ENCODE data around the gene OSBPL5. TPM values are rescaled to one million over a fixed set of nuclear protein-coding genes. Genes with fewer than 3 reads are reported as not detected.

OSBPL5 gene
- total and polyA plus RNA-seq, 2 donors (not counting 1 experiment from before 2014, with no cell fraction given), result 12.4 to 49.0 TPM

GRCh38 chr11:3166268-3167142, 1.4 kb upstream of the OSBPL5 start:
- Histone ChIP-seq H3K36me3 (ENCODE audit: control insufficient read depth, insufficient read depth, low read length) (no peaks in the 10 kb centered on the region), H3K9me3 (ENCODE audit: control insufficient read depth, insufficient read depth, low read depth, low read length) (no peaks in the 10 kb centered on the region), H3K27ac (ENCODE audit: insufficient read depth, low read length) (no peak overlapping the region), H3K27me3 (ENCODE audit: control insufficient read depth, insufficient read depth, low read length) (no peaks in the 10 kb centered on the region), H2AFZ (ENCODE audit: low read length) (no peak overlapping the region), H3K4me2 (ENCODE audit: extremely low read depth, insufficient read depth, low read length) (no peak overlapping the region), H3K9ac (ENCODE audit: insufficient read depth, low read length) (no peak overlapping the region), H3K4me1 (ENCODE audit: control insufficient read depth, extremely low read depth, insufficient read depth, low read length) (peaks cover 20% of the 10 kb centered on the region), H3K4me3 (replicated peaks in 1 of 4; ENCODE audit: control extremely low read depth in 1 of 4, insufficient read depth in 1 of 4, low read depth in 3 of 4, low read length in 4 of 4) (no peak overlapping the region), H3K79me2 (ENCODE audit: control insufficient read depth, insufficient read depth, low read length) (peaks cover 32% of the 10 kb centered on the region), H4K20me1 (ENCODE audit: control insufficient read depth, extremely low read depth, insufficient read depth, low read length) (no peaks in the 10 kb centered on the region)
- TF ChIP-seq CTCF (conservative IDR thresholded peaks at IDR 0.05 in 1 of 2, IDR thresholded peaks at IDR 0.05 in 1 of 2; ENCODE audit: low read depth in 1 of 2, low read length in 2 of 2) (no peak), EZH2 (IDR thresholded peaks at IDR 0.05; ENCODE audit: low read length, missing control alignments) (no peak)
- no peak for DNase-seq (ENCODE audit: low read depth in 2 of 2)

- Histone ChIP-seq H3K4me1 (ENCODE audit: control insufficient read depth, extremely low read depth, insufficient read depth, low read length) (peaks cover 24% of the 10 kb centered on the region), H3K36me3 (ENCODE audit: control insufficient read depth, insufficient read depth, low read length) (no peaks in the 10 kb centered on the region), H3K4me3 (replicated peaks in 1 of 4; ENCODE audit: control extremely low read depth in 1 of 4, insufficient read depth in 1 of 4, low read depth in 3 of 4, low read length in 4 of 4) (no peak overlapping the region), H4K20me1 (ENCODE audit: control insufficient read depth, extremely low read depth, insufficient read depth, low read length) (no peaks in the 10 kb centered on the region), H3K4me2 (ENCODE audit: extremely low read depth, insufficient read depth, low read length) (no peak overlapping the region), H3K27ac (ENCODE audit: insufficient read depth, low read length) (no peak overlapping the region), H3K9ac (ENCODE audit: insufficient read depth, low read length) (no peak overlapping the region), H2AFZ (ENCODE audit: low read length) (no peak overlapping the region), H3K9me3 (ENCODE audit: control insufficient read depth, insufficient read depth, low read depth, low read length) (no peaks in the 10 kb centered on the region), H3K79me2 (ENCODE audit: control insufficient read depth, insufficient read depth, low read length) (peaks cover 37% of the 10 kb centered on the region), H3K27me3 (ENCODE audit: control insufficient read depth, insufficient read depth, low read length) (no peaks in the 10 kb centered on the region)
- TF ChIP-seq CTCF (conservative IDR thresholded peaks at IDR 0.05 in 1 of 2, IDR thresholded peaks at IDR 0.05 in 1 of 2; ENCODE audit: low read depth in 1 of 2, low read length in 2 of 2), result no peak
- no peak for DNase-seq (ENCODE audit: low read depth in 2 of 2)
Observed at GRCh38 chr11:3165916-3166267, 782 bp upstream of the OSBPL5 start.

- H3K9ac ChIP-seq (ENCODE audit: insufficient read depth, low read length), result peak overlapping the region; percentile 84
- H3K79me2 ChIP-seq (ENCODE audit: control insufficient read depth, insufficient read depth, low read length), result peaks cover 45% of the 10 kb centered on the region
- H3K4me3 ChIP-seq (replicated peaks in 1 of 4; ENCODE audit: control extremely low read depth in 1 of 4, insufficient read depth in 1 of 4, low read depth in 3 of 4, low read length in 4 of 4), result peak overlapping the region; percentile 84 to 93 (median 88)
- H3K36me3 ChIP-seq (ENCODE audit: control insufficient read depth, insufficient read depth, low read length), result no peaks in the 10 kb centered on the region
- no peaks in the 10 kb centered on the region for H3K27me3 ChIP-seq (ENCODE audit: control insufficient read depth, insufficient read depth, low read length)
- peak overlapping the region; percentile 93 for H3K4me2 ChIP-seq (ENCODE audit: extremely low read depth, insufficient read depth, low read length)
- H3K9me3 ChIP-seq (ENCODE audit: control insufficient read depth, insufficient read depth, low read depth, low read length), result no peaks in the 10 kb centered on the region
- peaks cover 29% of the 10 kb centered on the region for H3K4me1 ChIP-seq (ENCODE audit: control insufficient read depth, extremely low read depth, insufficient read depth, low read length)
- DNase-seq (ENCODE audit: low read depth in 2 of 2), result no peak
- H2AFZ ChIP-seq (ENCODE audit: low read length), result no peak overlapping the region
- TF ChIP-seq EZH2 (IDR thresholded peaks at IDR 0.05; ENCODE audit: low read length, missing control alignments) (no peak), CTCF (conservative IDR thresholded peaks at IDR 0.05 in 1 of 2, IDR thresholded peaks at IDR 0.05 in 1 of 2; ENCODE audit: low read depth in 1 of 2, low read length in 2 of 2) (no peak)
- peak overlapping the region; percentile 74 for H3K27ac ChIP-seq (ENCODE audit: insufficient read depth, low read length)
- H4K20me1 ChIP-seq (ENCODE audit: control insufficient read depth, extremely low read depth, insufficient read depth, low read length), result no peaks in the 10 kb centered on the region
Observed at GRCh38 chr11:3164552-3165151, 458 bp downstream of the OSBPL5 start.
